ENCODE results near the gene GALNT2.

DNA sequence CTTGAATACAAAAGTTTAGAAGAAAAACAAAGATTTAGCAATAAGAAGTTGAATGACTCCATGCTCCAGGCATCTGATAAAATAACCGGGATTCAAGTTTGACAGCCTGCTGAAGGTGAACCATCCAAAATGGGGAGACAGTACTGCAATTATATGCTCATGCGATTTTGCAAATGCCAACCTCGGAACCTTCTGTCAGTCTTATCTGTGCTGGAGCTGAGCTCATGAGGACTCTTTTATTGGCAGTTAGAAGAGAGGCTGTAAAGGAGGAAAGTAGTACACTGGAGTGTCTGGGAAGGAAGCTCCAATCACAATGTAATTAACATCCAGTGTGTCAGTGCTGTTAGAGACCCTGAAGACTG is 170.0 kb downstream of the GALNT2 start:
- TF ChIP-seq, protein P1, sequence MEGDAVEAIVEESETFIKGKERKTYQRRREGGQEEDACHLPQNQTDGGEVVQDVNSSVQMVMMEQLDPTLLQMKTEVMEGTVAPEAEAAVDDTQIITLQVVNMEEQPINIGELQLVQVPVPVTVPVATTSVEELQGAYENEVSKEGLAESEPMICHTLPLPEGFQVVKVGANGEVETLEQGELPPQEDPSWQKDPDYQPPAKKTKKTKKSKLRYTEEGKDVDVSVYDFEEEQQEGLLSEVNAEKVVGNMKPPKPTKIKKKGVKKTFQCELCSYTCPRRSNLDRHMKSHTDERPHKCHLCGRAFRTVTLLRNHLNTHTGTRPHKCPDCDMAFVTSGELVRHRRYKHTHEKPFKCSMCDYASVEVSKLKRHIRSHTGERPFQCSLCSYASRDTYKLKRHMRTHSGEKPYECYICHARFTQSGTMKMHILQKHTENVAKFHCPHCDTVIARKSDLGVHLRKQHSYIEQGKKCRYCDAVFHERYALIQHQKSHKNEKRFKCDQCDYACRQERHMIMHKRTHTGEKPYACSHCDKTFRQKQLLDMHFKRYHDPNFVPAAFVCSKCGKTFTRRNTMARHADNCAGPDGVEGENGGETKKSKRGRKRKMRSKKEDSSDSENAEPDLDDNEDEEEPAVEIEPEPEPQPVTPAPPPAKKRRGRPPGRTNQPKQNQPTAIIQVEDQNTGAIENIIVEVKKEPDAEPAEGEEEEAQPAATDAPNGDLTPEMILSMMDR (IDR thresholded peaks at IDR 0.05), result no peak
- no peak for TF ChIP-seq EP300 (IDR thresholded peaks at IDR 0.05)

Measured in tibial nerve (tissue), 4 donors.